Mononuclear cell (primary cell): ENCODE results near the gene SCN5A. TPM values are rescaled to one million over a fixed set of nuclear protein-coding genes. Genes with fewer than 3 reads are reported as not detected.

Experiments
- H3K27me3 ChIP-seq: 2 replicates; pipeline ENCODE4 v1.6.0; 2011; ENCODE audit warnings: low read length, control low read depth; ENCODE audit not compliant: insufficient read depth
- H3K4me1 ChIP-seq: 2 replicates; pipeline ENCODE4 v1.5.1; 2011; ENCODE audit warnings: mild to moderate bottlenecking, low read length, control low read depth; ENCODE audit not compliant: insufficient read depth
- H3K4me3 ChIP-seq: 2 replicates; pipeline ENCODE4 v1.5.1; 2011; ENCODE audit warnings: mild to moderate bottlenecking, low read length, moderate library complexity
- H3K9me3 ChIP-seq: 2 replicates; pipeline ENCODE4 v1.5.1; 2011; ENCODE audit warnings: low read depth, mild to moderate bottlenecking, control low read depth, low read length
- total RNA-seq: library from RNA; depleted of rRNA; stranded (reverse); fragments of >200 nt; gene quantifications from one replicate; pipeline ENCODE4 v1.2.3, GENCODE V29; 2012

Gene SCN5A
- total RNA-seq, 1 donor, result not detected

- no peaks in the 10 kb centered on the region for H3K4me1 ChIP-seq
- H3K27me3 ChIP-seq, result no peaks in the 10 kb centered on the region
- H3K4me3 ChIP-seq, result no peak overlapping the region
- no peaks in the 10 kb centered on the region for H3K9me3 ChIP-seq
Measured at GRCh38 chr3:38641461-38642110, 7.9 kb downstream of the SCN5A start.

GRCh38 chr3:38640661-38641452, 8.6 kb downstream of the SCN5A start:
- Histone ChIP-seq H3K9me3 (no peaks in the 10 kb centered on the region), H3K27me3 (no peaks in the 10 kb centered on the region), H3K4me3 (no peak overlapping the region), H3K4me1 (no peaks in the 10 kb centered on the region)

GRCh38 chr3:38638354-38638753, 11.1 kb downstream of the SCN5A start:
- Histone ChIP-seq H3K9me3 (no peaks in the 10 kb centered on the region), H3K4me1 (no peaks in the 10 kb centered on the region), H3K27me3 (no peaks in the 10 kb centered on the region), H3K4me3 (no peak overlapping the region)

DNA sequence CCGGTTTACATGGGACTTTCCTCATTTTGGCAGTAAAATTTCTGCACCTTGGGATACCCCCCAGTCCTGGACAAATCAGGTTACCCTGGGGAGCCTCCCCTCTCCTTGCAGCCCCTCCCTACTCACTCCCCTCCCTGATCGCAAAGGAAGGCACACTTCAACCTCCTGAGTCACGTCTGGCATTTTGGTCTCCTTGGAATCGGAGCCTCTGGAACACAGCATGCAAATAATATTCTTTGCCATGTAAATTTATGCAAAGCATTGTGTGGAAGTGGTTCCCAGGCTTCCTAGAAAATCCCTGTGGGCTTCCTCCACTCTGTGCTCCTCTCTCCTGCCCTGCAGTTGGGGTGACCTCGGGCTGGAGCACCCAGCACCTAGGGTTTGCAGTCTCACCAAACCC, 11.6 kb downstream of the SCN5A start:
- Histone ChIP-seq H3K9me3 (no peaks in the 10 kb centered on the region), H3K27me3 (no peaks in the 10 kb centered on the region), H3K4me1 (no peaks in the 10 kb centered on the region), H3K4me3 (no peak overlapping the region)

DNA sequence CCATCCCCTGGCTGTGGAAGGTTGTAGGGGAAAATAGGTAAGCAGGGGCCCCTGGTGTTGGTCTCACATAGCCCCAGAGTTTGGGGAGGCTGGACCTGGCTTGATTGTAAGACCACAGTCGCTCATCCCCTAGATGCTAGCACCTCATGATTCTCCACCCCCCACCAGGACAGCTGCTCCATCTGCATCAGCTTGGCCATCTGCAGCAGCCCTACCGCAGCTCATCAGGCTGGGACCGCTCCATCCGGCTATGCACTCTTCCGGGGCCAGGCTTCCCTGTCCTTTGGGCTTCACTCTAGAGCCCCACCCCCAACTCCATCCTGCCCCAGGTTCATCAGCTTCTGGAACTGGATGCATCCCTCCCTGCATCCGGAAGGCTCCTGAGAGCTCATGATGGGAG, 12.6 kb downstream of the SCN5A start:
- Histone ChIP-seq H3K4me3 (no peak overlapping the region), H3K4me1 (no peaks in the 10 kb centered on the region), H3K27me3 (no peaks in the 10 kb centered on the region), H3K9me3 (no peaks in the 10 kb centered on the region)

- Histone ChIP-seq H3K27me3 (no peaks in the 10 kb centered on the region), H3K4me1 (no peaks in the 10 kb centered on the region), H3K9me3 (no peaks in the 10 kb centered on the region), H3K4me3 (no peak overlapping the region)
Measured at GRCh38 chr3:38636464-38636863, 13.0 kb downstream of the SCN5A start.

- H3K9me3 ChIP-seq, result no peaks in the 10 kb centered on the region
- no peaks in the 10 kb centered on the region for H3K4me1 ChIP-seq
Measured at GRCh38 chr3:38634111-38634510, 15.4 kb downstream of the SCN5A start.

GRCh38 chr3:38632989-38633388, 16.5 kb downstream of the SCN5A start:
- Histone ChIP-seq H3K4me1 (no peaks in the 10 kb centered on the region), H3K9me3 (no peaks in the 10 kb centered on the region), H3K4me3 (no peak overlapping the region), H3K27me3 (no peaks in the 10 kb centered on the region)

More at GRCh38 chr3:38634111-38634510, 15.4 kb downstream of the SCN5A start:
- no peaks in the 10 kb centered on the region for H3K27me3 ChIP-seq
- H3K4me3 ChIP-seq, result no peak overlapping the region

GRCh38 chr3:38630606-38631005, 18.9 kb downstream of the SCN5A start:
- H3K9me3 ChIP-seq, result no peaks in the 10 kb centered on the region
- H3K27me3 ChIP-seq, result no peaks in the 10 kb centered on the region
- H3K4me1 ChIP-seq, result no peaks in the 10 kb centered on the region
- no peak overlapping the region for H3K4me3 ChIP-seq

GRCh38 chr3:38630070-38630469, 19.4 kb downstream of the SCN5A start:
- H3K9me3 ChIP-seq, result no peaks in the 10 kb centered on the region
- no peak overlapping the region for H3K4me3 ChIP-seq
- H3K4me1 ChIP-seq, result no peaks in the 10 kb centered on the region
- H3K27me3 ChIP-seq, result no peaks in the 10 kb centered on the region

DNA sequence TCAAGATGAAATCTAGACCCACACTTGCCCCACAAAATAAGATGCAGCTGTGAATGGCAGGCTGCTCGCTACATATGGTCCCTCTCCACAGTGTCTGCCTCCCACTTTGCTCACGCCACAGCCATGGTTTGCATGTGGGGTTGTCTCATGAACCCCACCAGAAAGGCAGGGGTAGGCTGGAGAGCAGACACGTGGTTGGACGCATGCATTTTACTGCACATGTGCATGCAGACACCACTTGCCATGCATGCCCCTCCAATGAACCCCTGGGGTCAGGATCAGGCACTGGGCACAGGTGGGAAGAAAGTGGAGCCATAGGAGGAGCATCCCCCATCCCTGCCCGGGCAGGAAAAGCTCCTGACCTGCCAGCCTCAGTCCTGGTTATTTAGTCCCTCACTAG, 20.7 kb downstream of the SCN5A start:
- H3K4me1 ChIP-seq, result no peaks in the 10 kb centered on the region
- H3K9me3 ChIP-seq, result no peaks in the 10 kb centered on the region
- H3K4me3 ChIP-seq, result no peak overlapping the region
- H3K27me3 ChIP-seq, result no peaks in the 10 kb centered on the region

GRCh38 chr3:38627956-38628355, 21.5 kb downstream of the SCN5A start:
- Histone ChIP-seq H3K4me1 (no peaks in the 10 kb centered on the region), H3K4me3 (no peak overlapping the region), H3K27me3 (no peaks in the 10 kb centered on the region), H3K9me3 (no peaks in the 10 kb centered on the region)

DNA sequence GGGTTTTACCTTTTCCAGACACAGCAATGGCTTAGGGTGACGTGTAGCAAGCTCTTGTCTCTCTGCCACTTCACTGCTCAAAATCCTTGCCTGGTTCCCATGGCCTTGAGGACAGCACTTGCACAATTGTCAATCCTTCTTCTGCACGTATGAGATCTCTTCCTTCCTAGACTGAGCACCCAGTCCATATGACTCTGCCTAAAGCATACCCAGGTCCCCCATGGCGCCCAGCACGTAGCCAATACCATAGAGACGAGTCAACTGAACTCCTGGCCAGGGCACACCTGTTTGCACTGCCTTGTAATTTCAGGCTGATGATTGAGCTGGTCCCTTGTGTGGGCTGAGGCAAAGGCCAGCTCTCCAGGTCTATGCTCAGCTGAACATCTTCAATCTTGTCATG, 23.3 kb downstream of the SCN5A start:
- Histone ChIP-seq H3K4me1 (no peaks in the 10 kb centered on the region), H3K4me3 (no peak overlapping the region), H3K27me3 (no peaks in the 10 kb centered on the region), H3K9me3 (no peaks in the 10 kb centered on the region)

GRCh38 chr3:38623539-38623938, 25.9 kb downstream of the SCN5A start:
- no peaks in the 10 kb centered on the region for H3K9me3 ChIP-seq
- H3K27me3 ChIP-seq, result no peaks in the 10 kb centered on the region
- H3K4me3 ChIP-seq, result no peak overlapping the region
- no peaks in the 10 kb centered on the region for H3K4me1 ChIP-seq

DNA sequence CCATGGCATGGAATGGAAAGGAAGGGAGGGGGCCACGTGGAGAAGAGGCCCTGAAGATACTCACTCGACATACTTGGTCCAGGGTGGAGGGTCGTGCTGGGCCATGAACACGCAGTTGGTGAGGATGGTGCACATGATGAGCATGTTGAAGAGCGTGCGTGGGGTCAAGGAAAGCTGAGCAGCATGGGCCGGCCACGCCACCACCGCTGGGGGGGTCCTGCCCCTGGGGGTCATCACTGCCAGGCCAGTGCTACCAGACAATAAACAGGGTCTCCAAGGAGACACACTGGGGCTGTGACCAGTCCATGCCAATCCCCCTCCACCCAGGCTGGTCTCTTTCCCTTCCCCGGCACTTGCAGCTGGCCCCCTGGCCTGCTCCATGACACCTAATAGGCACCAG, 27.2 kb downstream of the SCN5A start:
- Histone ChIP-seq H3K4me1 (no peaks in the 10 kb centered on the region), H3K9me3 (no peaks in the 10 kb centered on the region), H3K4me3 (no peak overlapping the region), H3K27me3 (no peaks in the 10 kb centered on the region)

DNA sequence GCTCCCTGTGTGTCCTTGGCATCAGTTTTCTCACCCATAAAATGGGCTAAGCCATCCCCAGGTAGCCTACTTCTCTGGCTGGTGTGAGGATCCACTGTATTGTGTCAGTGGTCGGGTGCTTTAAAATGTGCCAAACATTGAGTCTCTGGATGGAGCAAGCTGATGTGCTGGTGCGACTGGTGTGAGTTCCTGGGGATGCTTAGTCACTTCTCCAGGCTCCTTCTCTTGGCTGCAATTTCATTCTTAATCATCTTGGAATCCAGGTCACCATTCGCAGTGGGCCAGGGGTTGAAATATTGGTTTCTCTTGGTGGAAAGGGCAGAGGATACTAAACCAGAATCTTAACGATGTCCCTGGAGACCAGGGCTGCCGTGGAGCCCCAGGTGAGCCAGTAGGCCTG, 29.3 kb downstream of the SCN5A start:
- no peaks in the 10 kb centered on the region for H3K27me3 ChIP-seq
- no peaks in the 10 kb centered on the region for H3K9me3 ChIP-seq
- no peak overlapping the region for H3K4me3 ChIP-seq
- no peaks in the 10 kb centered on the region for H3K4me1 ChIP-seq
